IPS-15b (cell line): ENCODE results near the gene MCEMP1.

Source experiments
- H3K27me3 ChIP-seq: one replicate; pipeline ENCODE4 v1.6.1; 2013; ENCODE audit warnings: low read length; ENCODE audit not compliant: control insufficient read depth, insufficient read depth
- H3K36me3 ChIP-seq: one replicate; pipeline ENCODE4 v1.6.1; 2013; ENCODE audit warnings: low read length; ENCODE audit not compliant: control insufficient read depth, insufficient read depth
- H3K4me1 ChIP-seq: one replicate; pipeline ENCODE4 v1.6.1; 2013; ENCODE audit warnings: mild to moderate bottlenecking, low read length; ENCODE audit not compliant: control insufficient read depth, insufficient read depth
- H3K4me3 ChIP-seq: one replicate; pipeline ENCODE4 v1.5.1; 2013; ENCODE audit warnings: low read depth, low read length
- H3K9ac ChIP-seq: one replicate; pipeline ENCODE4 v1.6.1; 2013; ENCODE audit warnings: low read depth, mild to moderate bottlenecking, low read length
- H3K9me3 ChIP-seq: one replicate; pipeline ENCODE4 v1.6.1; 2013; ENCODE audit warnings: mild to moderate bottlenecking, low read length; ENCODE audit not compliant: control insufficient read depth, insufficient read depth

Gene MCEMP1

GRCh38 chr19:7676854-7677253, at the start of gene MCEMP1:
TSS of gene MCEMP1 (plus strand) at chr19:7677090. CDS start at chr19:7677121, 31 bp downstream.
- H3K36me3 ChIP-seq: no peaks in the 10 kb centered on the region
- no peaks in the 10 kb centered on the region for H3K9me3 ChIP-seq
- no peak within 1 kb of the TSS for H3K9ac ChIP-seq
- H3K27me3 ChIP-seq: peaks cover 15% of the 10 kb centered on the region
- H3K4me1 ChIP-seq: peaks cover 1% of the 10 kb centered on the region
- no peak within 1 kb of the TSS for H3K4me3 ChIP-seq

GRCh38 chr19:7627166-7627565, 49.7 kb upstream of the MCEMP1 start:
- H3K4me3 ChIP-seq: no peak overlapping the region
- H3K4me1 ChIP-seq: peaks cover 2% of the 10 kb centered on the region
- H3K9ac ChIP-seq: no peak overlapping the region
- H3K27me3 ChIP-seq: no peaks in the 10 kb centered on the region
- H3K9me3 ChIP-seq: no peaks in the 10 kb centered on the region
- peaks cover 34% of the 10 kb centered on the region for H3K36me3 ChIP-seq

- peak overlapping the region; percentile 83 for H3K9ac ChIP-seq
- peaks cover 21% of the 10 kb centered on the region for H3K36me3 ChIP-seq
- no peaks in the 10 kb centered on the region for H3K9me3 ChIP-seq
- no peaks in the 10 kb centered on the region for H3K27me3 ChIP-seq
- H3K4me3 ChIP-seq: peak overlapping the region; percentile 100
- peaks cover 2% of the 10 kb centered on the region for H3K4me1 ChIP-seq
Measured at GRCh38 chr19:7628589-7629311, 48.1 kb upstream of the MCEMP1 start.

GRCh38 chr19:7629347-7630054, 47.4 kb upstream of the MCEMP1 start, which contains the start of the genes PET100 and XAB2:
TSS of gene PET100 (plus strand) at chr19:7629793. CDS start at chr19:7629834, 41 bp downstream.
TSS of gene XAB2 (minus strand) at chr19:7629545. CDS start at chr19:7629527, 18 bp downstream.
- peak within 1 kb of the TSS; percentile 95 for H3K9ac ChIP-seq
- no peaks in the 10 kb centered on the region for H3K27me3 ChIP-seq
- no peaks in the 10 kb centered on the region for H3K9me3 ChIP-seq
- H3K36me3 ChIP-seq: peaks cover 17% of the 10 kb centered on the region
- H3K4me1 ChIP-seq: peaks cover 2% of the 10 kb centered on the region
- H3K4me3 ChIP-seq: peak within 1 kb of the TSS; percentile 100

- H3K4me1 ChIP-seq: peaks cover 2% of the 10 kb centered on the region
- peaks cover 20% of the 10 kb centered on the region for H3K27me3 ChIP-seq
- H3K9me3 ChIP-seq: no peaks in the 10 kb centered on the region
- peaks cover 5% of the 10 kb centered on the region for H3K36me3 ChIP-seq
- no peak overlapping the region for H3K9ac ChIP-seq
- no peak overlapping the region for H3K4me3 ChIP-seq
Measured at GRCh38 chr19:7631577-7631976, 45.3 kb upstream of the MCEMP1 start.

- peaks cover 2% of the 10 kb centered on the region for H3K4me1 ChIP-seq
- H3K9ac ChIP-seq: no peak overlapping the region
- no peaks in the 10 kb centered on the region for H3K9me3 ChIP-seq
- H3K36me3 ChIP-seq: peaks cover 2% of the 10 kb centered on the region
- H3K4me3 ChIP-seq: no peak overlapping the region
- peaks cover 21% of the 10 kb centered on the region for H3K27me3 ChIP-seq
Measured at GRCh38 chr19:7632340-7633203, 44.3 kb upstream of the MCEMP1 start.

GRCh38 chr19:7633698-7634097, 43.2 kb upstream of the MCEMP1 start, which contains the start of gene PCP2:
TSS of gene PCP2 (minus strand) at chr19:7633719. CDS start at chr19:7633457, 262 bp downstream.
- Histone ChIP-seq H3K9me3 (no peaks in the 10 kb centered on the region), H3K36me3 (peaks cover 2% of the 10 kb centered on the region), H3K27me3 (peaks cover 21% of the 10 kb centered on the region), H3K9ac (no peak within 1 kb of the TSS), H3K4me1 (peaks cover 2% of the 10 kb centered on the region), H3K4me3 (no peak within 1 kb of the TSS)

GRCh38 chr19:7635670-7636069, 41.2 kb upstream of the MCEMP1 start:
- Histone ChIP-seq H3K9ac (no peak overlapping the region), H3K4me3 (no peak overlapping the region), H3K9me3 (no peaks in the 10 kb centered on the region), H3K27me3 (peaks cover 21% of the 10 kb centered on the region), H3K4me1 (no peaks in the 10 kb centered on the region), H3K36me3 (peaks cover 2% of the 10 kb centered on the region)

GRCh38 chr19:7636317-7636690, 40.6 kb upstream of the MCEMP1 start:
- Histone ChIP-seq H3K9me3 (no peaks in the 10 kb centered on the region), H3K9ac (no peak overlapping the region), H3K36me3 (peaks cover 2% of the 10 kb centered on the region)

GRCh38 chr19:7636691-7637373, 40.1 kb upstream of the MCEMP1 start, which contains the start of gene STXBP2:
TSS of gene STXBP2 (plus strand) at chr19:7637110. CDS start at chr19:7637150, 40 bp downstream.
- H3K4me3 ChIP-seq: peak within 1 kb of the TSS; percentile 75
- peaks cover 2% of the 10 kb centered on the region for H3K36me3 ChIP-seq
- no peaks in the 10 kb centered on the region for H3K9me3 ChIP-seq
- H3K4me1 ChIP-seq: no peaks in the 10 kb centered on the region
- H3K27me3 ChIP-seq: peaks cover 21% of the 10 kb centered on the region
- H3K9ac ChIP-seq: peak within 1 kb of the TSS; percentile 54

More at GRCh38 chr19:7636317-7636690, 40.6 kb upstream of the MCEMP1 start:
- H3K4me1 ChIP-seq: no peaks in the 10 kb centered on the region
- H3K27me3 ChIP-seq: peaks cover 21% of the 10 kb centered on the region
- H3K4me3 ChIP-seq: peak overlapping the region; percentile 47
